GM23248 (cell line): ENCODE measurements around the gene CCDC74B. TPM values are rescaled to one million over a fixed set of nuclear protein-coding genes. Genes with fewer than 3 reads are reported as not detected.
"Not testable (repeated sequence)": the region's sequence is repeated elsewhere in the genome, so short reads cannot be mapped to it uniquely, and the experiment has no call there.

Source experiments
- DNase-seq: peaks from one replicate; pipeline ENCODE4 v3.0.0-alpha.2; 2015
- H2AFZ ChIP-seq: fragments of 200-600 bp; sonication (generic); 2 replicates; pipeline ENCODE4 v1.6.1; 2016; ENCODE audit warnings: antibody characterized with exemption
- H3F3A ChIP-seq: fragments of 200-600 bp; sonication (generic); 2 replicates; pipeline ENCODE4 v1.6.1; 2016; ENCODE audit warnings: mild to moderate bottlenecking, antibody characterized with exemption, mixed run types; ENCODE audit not compliant: insufficient read depth
- H3K27ac ChIP-seq: fragments of 200-600 bp; sonication (generic); 2 replicates; pipeline ENCODE4 v1.5.1; 2016; ENCODE audit warnings: mild to moderate bottlenecking
- H3K27me3 ChIP-seq: fragments of 200-600 bp; sonication (generic); replicated peaks from 2 replicates; pipeline ENCODE4 v1.6.1; 2016; ENCODE audit warnings: mild to moderate bottlenecking; ENCODE audit not compliant: insufficient read depth
- H3K36me3 ChIP-seq: fragments of 200-600 bp; sonication (generic); 2 replicates; pipeline ENCODE4 v1.6.1; 2016; ENCODE audit warnings: low read depth, mild to moderate bottlenecking
- H3K4me1 ChIP-seq: fragments of 200-600 bp; sonication (generic); 2 replicates; pipeline ENCODE4 v1.6.1; 2016; ENCODE audit warnings: mild to moderate bottlenecking; ENCODE audit not compliant: insufficient read depth
- H3K4me2 ChIP-seq: fragments of 200-600 bp; sonication (generic); one replicate; pipeline ENCODE4 v1.6.1; 2016; ENCODE audit warnings: mild to moderate bottlenecking; ENCODE audit not compliant: unreplicated experiment
- H3K4me3 ChIP-seq: fragments of 200-600 bp; sonication (generic); 2 replicates; pipeline ENCODE4 v1.5.1; 2016; ENCODE audit warnings: mild to moderate bottlenecking
- H3K79me2 ChIP-seq: fragments of 200-600 bp; sonication (generic); 2 replicates; pipeline ENCODE4 v1.6.1; 2016; ENCODE audit warnings: mild to moderate bottlenecking; ENCODE audit not compliant: insufficient read depth
- H3K9ac ChIP-seq: fragments of 200-600 bp; sonication (generic); 2 replicates; pipeline ENCODE4 v1.6.1; 2016; ENCODE audit warnings: mild to moderate bottlenecking
- H3K9me2 ChIP-seq: fragments of 200-600 bp; sonication (generic); 2 replicates; pipeline ENCODE4 v1.6.1; 2016; ENCODE audit warnings: mixed run types, mild to moderate bottlenecking, moderate library complexity; ENCODE audit not compliant: insufficient read depth
- H3K9me3 ChIP-seq: fragments of 200-600 bp; sonication (generic); one replicate; pipeline ENCODE4 v1.6.1; 2017; ENCODE audit warnings: low read depth
- H4K20me1 ChIP-seq: fragments of 200-600 bp; sonication (generic); 2 replicates; pipeline ENCODE4 v1.6.0; 2016; ENCODE audit not compliant: insufficient read depth
- EZH2 ChIP-seq: fragments of 200-600 bp; sonication (generic); IDR thresholded peaks from 2 replicates; pipeline ENCODE4 v1.6.1; 2018; ENCODE audit warnings: antibody characterized with exemption, mild to moderate bottlenecking; ENCODE audit not compliant: insufficient read depth, poor library complexity, severe bottlenecking
- EZH2phosphoT487 ChIP-seq: fragments of 200-600 bp; sonication (generic); IDR thresholded peaks from 2 replicates; pipeline ENCODE4 v1.6.1; 2018; ENCODE audit warnings: antibody characterized with exemption, moderate library complexity, mild to moderate bottlenecking, low read depth; ENCODE audit not compliant: insufficient read depth
- WGBS, 2 experiments: methylation state at CpG; one replicate each; pipeline ENCODE4 v1.1.6; 2015 to 2017; ENCODE audit warnings: low lambda C conversion rate in 2 of 2, low coverage in 1 of 2; ENCODE audit errors: missing lambda C conversion rate in 2 of 2; 5-methylcytosine and 5-hydroxymethylcytosine counted together
- in situ Hi-C: fragments of 300-500 bp; cut with MboI; formaldehyde crosslinking; loops from 2 replicates; pipeline ENCODE4 v1.15.0; 2020
- polyA plus RNA-seq: library from polyadenylated mRNA; unstranded; fragments of >200 nt; fragmentation: Nextera tagmentation; extraction: Ambion mirVana; gene quantifications from 2 replicates; pipeline ENCODE4 v1.2.1, GENCODE V29; 2016
- total RNA-seq: library from RNA; depleted of rRNA; stranded (reverse); fragments of >200 nt; shearing (Covaris generic); gene quantifications from 2 replicates; pipeline ENCODE4 v1.2.3, GENCODE V29; 2014; rRNA removed

Gene CCDC74B
- total RNA-seq (3.8 and 10.9 TPM in 2 replicates), polyA plus RNA-seq (8.0 and 10.8 TPM in 2 replicates)

DNA sequence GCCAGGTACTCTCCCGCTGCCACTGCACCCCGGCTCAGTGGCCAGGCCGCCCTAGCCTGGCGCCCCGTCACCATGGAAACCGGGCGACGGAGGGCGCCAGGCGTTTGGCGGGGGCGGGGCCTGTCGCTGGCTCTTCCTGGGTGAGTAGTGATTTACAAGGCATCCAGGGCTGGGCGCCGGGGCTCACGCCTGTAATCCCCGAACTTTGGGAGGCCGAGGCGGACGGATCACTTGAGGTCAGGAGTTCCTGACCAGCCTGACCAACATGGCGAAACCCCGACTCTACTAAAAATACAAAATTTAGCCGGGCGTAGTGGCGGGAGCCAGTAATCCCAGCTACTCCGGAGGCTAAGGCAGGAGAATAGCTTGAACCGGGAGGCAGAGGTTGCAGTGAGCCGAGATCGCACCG, at the start of gene CCDC74B:
TSS of gene CCDC74B (minus strand) at position 107 of the 409 bp plus-strand sequence. CDS start 116 bp downstream, outside the sequence.
- H3K27ac ChIP-seq, H3K36me3 ChIP-seq, H3K9me3 ChIP-seq, H3K9me2 ChIP-seq, H3K4me1 ChIP-seq, in situ Hi-C loops, H3F3A ChIP-seq, H3K79me2 ChIP-seq, H3K27me3 ChIP-seq, H4K20me1 ChIP-seq: not testable (repeated sequence)
- Histone ChIP-seq H3K4me3 (peak within 1 kb of the TSS; percentile 70), H3K9ac (peak within 1 kb of the TSS; percentile 59), H3K4me2 (peak within 1 kb of the TSS; percentile 78), H2AFZ (peak within 1 kb of the TSS; percentile 87)
- peak; percentile 57 for DNase-seq
- 7 to 8% methylated on average over 15 to 29 of the region's 30 CpGs for WGBS, 2 experiments

DNA sequence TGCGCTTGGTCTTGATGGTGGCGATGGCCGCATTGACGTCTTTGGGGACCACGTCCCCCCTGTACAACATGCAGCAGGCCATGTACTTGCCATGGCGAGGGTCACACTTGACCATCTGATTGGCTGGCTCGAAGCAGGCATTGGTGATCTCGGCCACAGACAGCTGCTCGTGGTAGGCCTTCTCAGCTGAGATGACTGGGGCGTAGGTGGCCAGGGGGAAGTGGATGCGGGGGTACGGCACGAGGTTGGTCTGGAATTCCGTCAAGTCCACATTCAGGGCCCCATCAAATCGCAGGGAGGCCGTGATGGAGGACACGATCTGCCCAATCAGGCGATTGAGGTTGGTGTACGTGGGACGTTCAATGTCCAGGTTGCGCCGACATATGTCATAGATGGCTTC, 48.9 kb upstream of the CCDC74B start:
- H3K36me3 ChIP-seq, H3K9ac ChIP-seq, H3K4me2 ChIP-seq, H3F3A ChIP-seq, H3K9me3 ChIP-seq, H3K9me2 ChIP-seq, H3K27ac ChIP-seq, H2AFZ ChIP-seq, H3K79me2 ChIP-seq, H3K4me1 ChIP-seq, H4K20me1 ChIP-seq, H3K27me3 ChIP-seq, in situ Hi-C loops, H3K4me3 ChIP-seq, DNase-seq: not testable (repeated sequence)
- 91 to 92% methylated on average over 21 to 22 of the region's 22 CpGs for WGBS, 2 experiments

DNA sequence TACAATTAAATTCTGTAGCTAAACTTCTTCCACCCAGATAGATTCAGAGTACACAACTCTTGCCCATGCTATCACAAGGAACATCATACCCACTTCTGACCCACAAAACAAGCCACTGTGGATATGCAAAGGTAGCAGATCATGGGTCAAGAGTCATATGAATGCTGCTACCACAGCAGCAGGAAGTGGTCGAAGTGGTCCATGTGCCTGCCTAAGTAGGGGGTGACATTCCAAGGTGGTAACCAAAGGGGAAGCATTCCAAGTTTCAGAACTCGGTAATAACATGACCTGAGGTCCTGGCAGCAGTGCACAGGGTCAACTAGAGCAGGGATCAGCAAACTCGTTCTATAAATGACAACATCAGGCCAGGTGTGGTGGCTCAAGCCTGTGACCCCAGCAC, 47.5 kb upstream of the CCDC74B start:
- DNase-seq, in situ Hi-C loops, H3K79me2 ChIP-seq, H4K20me1 ChIP-seq, H3F3A ChIP-seq, H3K9me2 ChIP-seq, H3K27ac ChIP-seq, H3K9me3 ChIP-seq, H2AFZ ChIP-seq, H3K36me3 ChIP-seq, H3K4me2 ChIP-seq, H3K9ac ChIP-seq, H3K27me3 ChIP-seq, H3K4me1 ChIP-seq, H3K4me3 ChIP-seq: not testable (repeated sequence)
- 80 to 82% methylated on average over 3 of the region's 3 CpGs for WGBS, 2 experiments

DNA sequence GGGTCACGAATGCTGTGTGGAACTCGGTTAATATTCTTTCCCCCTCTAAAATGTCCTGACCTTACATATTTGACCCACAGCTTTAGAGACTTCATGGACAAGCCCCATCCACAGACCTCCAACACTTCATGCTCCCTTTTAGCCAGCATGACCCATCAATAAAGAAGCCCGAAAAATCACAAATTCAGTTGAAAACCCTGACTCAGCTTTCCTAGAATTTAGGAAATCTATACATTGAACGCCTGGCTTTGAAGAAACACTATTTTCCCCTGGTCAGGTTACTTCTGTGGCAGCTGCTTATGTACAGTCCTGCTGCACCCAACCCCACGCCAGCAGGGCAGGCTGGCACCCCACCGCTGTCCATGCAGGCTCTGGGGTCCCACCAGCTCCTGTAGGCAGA, 46.4 kb upstream of the CCDC74B start:
- H3F3A ChIP-seq, DNase-seq, H3K36me3 ChIP-seq, H3K4me3 ChIP-seq, in situ Hi-C loops, H4K20me1 ChIP-seq, H3K9me2 ChIP-seq, H2AFZ ChIP-seq, H3K4me2 ChIP-seq, H3K4me1 ChIP-seq, H3K27ac ChIP-seq, H3K9ac ChIP-seq, H3K9me3 ChIP-seq, H3K27me3 ChIP-seq: not testable (repeated sequence)
- peaks cover 11% of the 10 kb centered on the region for H3K79me2 ChIP-seq
- 97 to 98% methylated on average over 6 of the region's 6 CpGs for WGBS, 2 experiments

DNA sequence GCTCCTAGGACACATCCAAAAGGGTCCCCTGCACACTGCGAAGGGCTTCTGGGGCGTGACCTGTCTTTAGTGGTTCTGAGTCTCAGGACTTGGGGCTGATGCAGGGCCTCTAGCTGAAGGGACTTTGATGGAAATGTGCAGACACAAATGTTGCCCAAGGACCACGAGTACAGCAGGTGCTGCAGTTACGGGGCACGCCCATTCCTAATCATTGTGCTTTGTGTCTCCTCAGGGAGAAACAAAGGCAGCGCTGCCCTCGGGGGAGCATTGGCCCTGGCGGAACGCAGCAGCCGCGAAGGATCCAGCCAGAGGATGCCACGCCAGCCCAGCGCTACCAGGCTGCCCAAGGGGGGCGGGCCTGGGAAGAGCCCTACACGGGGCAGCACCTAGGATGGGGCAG, 45.3 kb upstream of the CCDC74B start:
- H3F3A ChIP-seq = no peaks in the 10 kb centered on the region
- no peaks in the 10 kb centered on the region for H3K27me3 ChIP-seq
- H3K4me3 ChIP-seq = no peak overlapping the region
- DNase-seq = no peak
- H3K4me1 ChIP-seq = no peaks in the 10 kb centered on the region
- in situ Hi-C loops = no loop called here
- H3K9ac ChIP-seq = no peak overlapping the region
- no peak overlapping the region for H3K27ac ChIP-seq
- WGBS, 2 experiments = 91 to 94% methylated on average over 15 of the region's 15 CpGs
- no peaks in the 10 kb centered on the region for H3K9me2 ChIP-seq
- H2AFZ ChIP-seq = no peak overlapping the region
- TF ChIP-seq EZH2phosphoT487 (no peak), EZH2 (no peak)
- no peaks in the 10 kb centered on the region for H3K36me3 ChIP-seq
- no peak overlapping the region for H3K4me2 ChIP-seq
- no peaks in the 10 kb centered on the region for H3K9me3 ChIP-seq
- H3K79me2 ChIP-seq = peaks cover 14% of the 10 kb centered on the region
- H4K20me1 ChIP-seq = no peaks in the 10 kb centered on the region

DNA sequence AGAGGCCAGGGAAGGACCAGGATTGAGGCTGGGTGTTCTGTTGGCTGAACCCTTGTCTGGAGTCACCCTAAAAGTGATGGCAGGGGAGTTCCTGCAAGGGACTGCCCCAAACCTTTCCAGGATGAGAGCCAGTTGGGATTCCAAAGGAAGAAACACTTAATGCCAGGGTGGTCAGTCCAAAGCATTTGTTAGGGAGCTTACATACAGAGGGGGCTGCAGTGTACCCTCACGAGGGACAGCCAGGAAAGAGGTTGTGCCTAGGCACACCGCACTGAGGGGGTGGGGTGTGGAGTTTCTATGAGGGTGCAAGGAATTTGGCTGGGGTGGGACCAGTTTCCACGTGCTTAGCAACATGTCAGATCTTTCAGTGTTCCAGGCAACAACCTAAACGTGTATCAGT, 44.0 kb upstream of the CCDC74B start:
- H3K79me2 ChIP-seq = peaks cover 27% of the 10 kb centered on the region
- H3K27ac ChIP-seq, DNase-seq, H3K9me3 ChIP-seq, H4K20me1 ChIP-seq, H3K4me1 ChIP-seq, H3K36me3 ChIP-seq, H2AFZ ChIP-seq, H3K27me3 ChIP-seq, H3K9me2 ChIP-seq, H3K4me2 ChIP-seq, H3K9ac ChIP-seq, H3F3A ChIP-seq, H3K4me3 ChIP-seq: not testable (repeated sequence)
- 73 to 74% methylated on average over 4 of the region's 4 CpGs for WGBS, 2 experiments
- in situ Hi-C loops = loop anchor here (10.0 kb wide), 1 partner anchor 146 kb away; no protein-coding TSS in a partner anchor

DNA sequence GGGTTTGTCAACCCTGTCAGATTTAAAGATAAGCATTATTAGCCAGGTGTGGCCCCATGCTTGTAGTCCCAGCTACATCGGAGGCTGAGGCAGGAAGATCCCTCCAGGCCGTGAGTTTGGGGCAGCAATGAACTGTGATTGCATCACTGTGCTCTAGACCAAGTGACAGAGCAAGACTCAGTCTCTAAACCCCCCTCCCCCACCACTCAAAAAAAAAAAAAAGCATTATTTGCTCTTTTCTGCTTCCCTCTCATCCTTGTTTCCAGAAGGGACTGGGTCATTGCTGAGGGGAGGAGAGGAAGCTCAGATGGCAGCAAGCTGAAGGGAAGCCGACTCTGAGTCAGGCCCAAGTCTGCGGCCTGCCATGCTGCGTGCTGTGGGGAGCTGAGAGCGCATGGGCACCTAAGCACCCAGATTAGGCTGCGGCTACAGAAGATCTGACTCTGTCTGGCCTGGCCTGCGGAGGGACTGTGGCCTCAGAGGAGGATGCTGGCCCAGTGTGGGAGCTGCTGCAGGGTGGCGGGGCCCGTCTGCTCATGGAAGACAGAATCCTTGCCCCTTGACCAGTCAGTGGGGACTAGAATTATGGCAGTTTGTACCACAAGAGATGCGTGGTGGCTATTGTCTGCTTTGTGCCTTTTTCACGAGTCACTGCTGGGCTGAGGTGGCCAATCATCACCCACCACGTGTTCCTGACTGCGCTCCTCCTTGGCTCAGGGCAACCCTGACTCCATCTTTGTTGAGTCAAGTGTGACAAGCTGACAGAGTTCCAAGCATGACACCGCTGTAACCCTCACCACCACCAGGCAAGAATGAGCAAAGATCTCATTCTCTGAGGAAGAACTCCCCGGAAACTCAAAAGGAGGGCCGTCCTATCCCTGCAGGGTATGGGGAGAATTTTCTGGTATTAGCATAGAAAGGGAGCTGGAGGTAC, 43.2 kb upstream of the CCDC74B start:
- peaks cover 35% of the 10 kb centered on the region for H3K79me2 ChIP-seq
- H3K9me3 ChIP-seq, H3K4me2 ChIP-seq, H3K27me3 ChIP-seq, H3K36me3 ChIP-seq, H3K27ac ChIP-seq, H3K4me1 ChIP-seq, H2AFZ ChIP-seq, DNase-seq, H4K20me1 ChIP-seq, H3F3A ChIP-seq, H3K9me2 ChIP-seq, H3K4me3 ChIP-seq, H3K9ac ChIP-seq: not testable (repeated sequence)
- in situ Hi-C loops = loop anchor here (10.0 kb wide), 1 partner anchor 147 kb away; no protein-coding TSS in a partner anchor
- WGBS, 2 experiments = 89 to 93% methylated on average over 17 of the region's 17 CpGs
